GM21529 (cell line): ENCODE measurements around the gene C12orf60.

Experiments used
- ATAC-seq: cut with Tn5 transposase; IDR thresholded peaks from one replicate; pipeline ENCODE4 v1.9.1; 2021; ENCODE audit not compliant: unreplicated experiment

C12orf60 gene

GRCh38 chr12:14871247-14871646 lies 67.8 kb downstream of the C12orf60 start:
- ATAC-seq = no peak

- ATAC-seq = no peak
These were observed 68.4 kb downstream of the C12orf60 start for GRCh38 chr12:14871886-14872285.

GRCh38 chr12:14873440-14874185 lies 70.1 kb downstream of the C12orf60 start:
- no peak for ATAC-seq
